ENCODE results near the gene GALNT9. TPM values are rescaled to one million over a fixed set of nuclear protein-coding genes. Genes with fewer than 3 reads are reported as not detected.
A peak's percentile ranks its signal among the peaks of the same experiment; 100 is the strongest.
"Not testable (repeated sequence)": the region's sequence is repeated elsewhere in the genome, so short reads cannot be mapped to it uniquely, and the experiment has no call there.

The GALNT9 gene
- total RNA-seq, 2 donors from 2014 or later: 0.34 TPM; not detected in 1

GRCh38 chr12:132251741-132252490 lies 77.5 kb downstream of the GALNT9 start:
- H3K4me1 Mint-ChIP-seq: no peaks in the 10 kb centered on the region
- no peak overlapping the region for H3K27ac Mint-ChIP-seq
- H3K36me3 Mint-ChIP-seq (ENCODE audit: low read depth): no peaks in the 10 kb centered on the region
- no peak for ATAC-seq (replicated peaks)
- H3K9me3 Mint-ChIP-seq: no peaks in the 10 kb centered on the region
- H3K27me3 Mint-ChIP-seq: no peaks in the 10 kb centered on the region
- no peak overlapping the region for H3K4me3 Mint-ChIP-seq

- H3K27me3 Mint-ChIP-seq: no peaks in the 10 kb centered on the region
- H3K36me3 Mint-ChIP-seq (ENCODE audit: low read depth): no peaks in the 10 kb centered on the region
- H3K27ac Mint-ChIP-seq: no peak overlapping the region
- H3K9me3 Mint-ChIP-seq: no peaks in the 10 kb centered on the region
- no peak overlapping the region for H3K4me3 Mint-ChIP-seq
- no peaks in the 10 kb centered on the region for H3K4me1 Mint-ChIP-seq
- ATAC-seq (replicated peaks): no peak
These were observed 78.1 kb downstream of the GALNT9 start for GRCh38 chr12:132251310-132251709.

- no peak overlapping the region for H3K4me3 Mint-ChIP-seq
- no peak for ATAC-seq (replicated peaks)
- H3K36me3 Mint-ChIP-seq (ENCODE audit: low read depth): no peaks in the 10 kb centered on the region
- H3K27me3 Mint-ChIP-seq: no peaks in the 10 kb centered on the region
- H3K4me1 Mint-ChIP-seq: no peaks in the 10 kb centered on the region
- no peak overlapping the region for H3K27ac Mint-ChIP-seq
- H3K9me3 Mint-ChIP-seq: no peaks in the 10 kb centered on the region
These were observed 78.7 kb downstream of the GALNT9 start for GRCh38 chr12:132250707-132251106.

- H3K36me3 Mint-ChIP-seq (ENCODE audit: low read depth): no peaks in the 10 kb centered on the region
- H3K9me3 Mint-ChIP-seq: no peaks in the 10 kb centered on the region
- ATAC-seq (replicated peaks): no peak
- H3K27ac Mint-ChIP-seq: no peak overlapping the region
- no peak overlapping the region for H3K4me3 Mint-ChIP-seq
- H3K4me1 Mint-ChIP-seq: no peaks in the 10 kb centered on the region
- no peaks in the 10 kb centered on the region for H3K27me3 Mint-ChIP-seq
These were observed 79.5 kb downstream of the GALNT9 start for GRCh38 chr12:132249689-132250478.

GRCh38 chr12:132248453-132249167 lies 80.8 kb downstream of the GALNT9 start:
- no peak for ATAC-seq (replicated peaks)
- Mint-ChIP-seq H3K9me3 (no peaks in the 10 kb centered on the region), H3K4me1 (peaks cover 4% of the 10 kb centered on the region), H3K4me3 (no peak overlapping the region), H3K27ac (no peak overlapping the region), H3K27me3 (no peaks in the 10 kb centered on the region), H3K36me3 (ENCODE audit: low read depth) (no peaks in the 10 kb centered on the region)

- H3K36me3 Mint-ChIP-seq (ENCODE audit: low read depth): no peaks in the 10 kb centered on the region
- no peak overlapping the region for H3K4me3 Mint-ChIP-seq
- no peak overlapping the region for H3K27ac Mint-ChIP-seq
- no peaks in the 10 kb centered on the region for H3K27me3 Mint-ChIP-seq
- H3K4me1 Mint-ChIP-seq: peaks cover 6% of the 10 kb centered on the region
- ATAC-seq (replicated peaks): no peak
- no peaks in the 10 kb centered on the region for H3K9me3 Mint-ChIP-seq
These were observed 81.5 kb downstream of the GALNT9 start for GRCh38 chr12:132247718-132248452.

GRCh38 chr12:132246997-132247717 lies 82.2 kb downstream of the GALNT9 start:
- peaks cover 6% of the 10 kb centered on the region for H3K4me1 Mint-ChIP-seq
- H3K9me3 Mint-ChIP-seq: no peaks in the 10 kb centered on the region
- H3K4me3 Mint-ChIP-seq: no peak overlapping the region
- H3K36me3 Mint-ChIP-seq (ENCODE audit: low read depth): no peaks in the 10 kb centered on the region
- ATAC-seq (replicated peaks): no peak
- no peaks in the 10 kb centered on the region for H3K27me3 Mint-ChIP-seq
- H3K27ac Mint-ChIP-seq: no peak overlapping the region

- ATAC-seq (replicated peaks): no peak
- Mint-ChIP-seq H3K4me1 (peaks cover 6% of the 10 kb centered on the region), H3K27me3 (no peaks in the 10 kb centered on the region), H3K9me3 (no peaks in the 10 kb centered on the region), H3K4me3 (no peak overlapping the region), H3K36me3 (ENCODE audit: low read depth) (no peaks in the 10 kb centered on the region), H3K27ac (no peak overlapping the region)
These were observed 83.8 kb downstream of the GALNT9 start for GRCh38 chr12:132245521-132246101.

GRCh38 chr12:132244724-132245295 lies 84.6 kb downstream of the GALNT9 start:
- Mint-ChIP-seq H3K36me3 (ENCODE audit: low read depth) (no peaks in the 10 kb centered on the region), H3K27me3 (no peaks in the 10 kb centered on the region), H3K9me3 (no peaks in the 10 kb centered on the region), H3K4me1 (peaks cover 6% of the 10 kb centered on the region), H3K27ac (no peak overlapping the region), H3K4me3 (no peak overlapping the region)
- ATAC-seq (replicated peaks): no peak

- H3K4me1 Mint-ChIP-seq: peaks cover 6% of the 10 kb centered on the region
- no peaks in the 10 kb centered on the region for H3K9me3 Mint-ChIP-seq
- no peak overlapping the region for H3K27ac Mint-ChIP-seq
- no peak for ATAC-seq (replicated peaks)
- H3K4me3 Mint-ChIP-seq: no peak overlapping the region
- no peaks in the 10 kb centered on the region for H3K36me3 Mint-ChIP-seq (ENCODE audit: low read depth)
- H3K27me3 Mint-ChIP-seq: no peaks in the 10 kb centered on the region
These were observed 85.6 kb downstream of the GALNT9 start for GRCh38 chr12:132243596-132244310.

- not testable (repeated sequence) for H3K4me3 Mint-ChIP-seq; H3K9me3 Mint-ChIP-seq; H3K27me3 Mint-ChIP-seq; H3K4me1 Mint-ChIP-seq; H3K27ac Mint-ChIP-seq; H3K36me3 Mint-ChIP-seq (ENCODE audit: low read depth)
- ATAC-seq (replicated peaks): peak; percentile 19
These were observed 86.2 kb downstream of the GALNT9 start for GRCh38 chr12:132243171-132243570.

- not testable (repeated sequence) for H3K27me3 Mint-ChIP-seq; ATAC-seq (replicated peaks); H3K4me3 Mint-ChIP-seq; H3K27ac Mint-ChIP-seq; H3K9me3 Mint-ChIP-seq; H3K36me3 Mint-ChIP-seq (ENCODE audit: low read depth)
- H3K4me1 Mint-ChIP-seq: peaks cover 11% of the 10 kb centered on the region
These were observed 88.8 kb downstream of the GALNT9 start for GRCh38 chr12:132240669-132241007.

Data from activated T-helper 17 cell treated with anti-CD3 and anti-CD28 coated beads, Interleukin-2, amount 50 U/mL, for 72 hours (primary cell).